K562 (cell line): ENCODE results near the gene VPS26A. TPM values are rescaled to one million over a fixed set of nuclear protein-coding genes. Genes with fewer than 3 reads are reported as not detected.
A peak's percentile ranks its signal among the peaks of the same experiment; 100 is the strongest.

Experiments
- C11orf30 ChIP-seq: fragments of 450-650 bp; IDR thresholded peaks from 2 replicates; pipeline ENCODE4 v1.6.1; 2016; ENCODE audit warnings: low read depth, mild to moderate bottlenecking
- CBFA2T2 ChIP-seq: fragments of 450-650 bp; conservative IDR thresholded peaks from 2 replicates; pipeline ENCODE4 v1.6.1; 2017; ENCODE audit warnings: mild to moderate bottlenecking
- CBX3 ChIP-seq, 2 experiments: IDR thresholded peaks; 1 replicate in 1 of 2; 2 replicates in 1 of 2; pipeline ENCODE4 v1.6.1; 2012; ENCODE audit warnings: inconsistent platforms in 2 of 2, low read length in 2 of 2, borderline replicate concordance in 1 of 2, control low read depth in 1 of 2
- CHD1 ChIP-seq: fragments of 200-600 bp; sonication (generic); IDR thresholded peaks from one replicate; pipeline ENCODE4 v1.6.1; 2012; ENCODE audit warnings: mild to moderate bottlenecking, moderate library complexity, low read length, inconsistent platforms
- CREB3L1 ChIP-seq: fragments of 450-650 bp; IDR thresholded peaks from 2 replicates; pipeline ENCODE4 v1.6.1; 2014; ENCODE audit warnings: low read depth, mild to moderate bottlenecking, moderate library complexity, borderline replicate concordance
- DEAF1 ChIP-seq: fragments of 450-650 bp; formaldehyde crosslinking; IDR thresholded peaks from 2 replicates; pipeline ENCODE4 v1.4.0; 2020; ENCODE audit warnings: mild to moderate bottlenecking, moderate library complexity
- DIDO1 ChIP-seq: fragments of 450-650 bp; IDR thresholded peaks from 2 replicates; pipeline ENCODE4 v1.6.1; 2016; ENCODE audit warnings: low read depth, missing biosample characterization, missing genetic modification characterization
- EP300 ChIP-seq: IDR thresholded peaks from 2 replicates; pipeline ENCODE4 v1.6.1; 2012; ENCODE audit warnings: low read length, improper control_type of control experiment
- ESRRB ChIP-seq: fragments of 250-450 bp; sonication (Bioruptor Pico); IDR thresholded peaks from 2 replicates; pipeline ENCODE4 v1.5.0; 2020; ENCODE audit warnings: mild to moderate bottlenecking, moderate library complexity, borderline replicate concordance
- ETV5 ChIP-seq: sonication (generic); formaldehyde crosslinking; IDR thresholded peaks from 2 replicates; pipeline ENCODE4 v1.4.0; 2020; ENCODE audit warnings: low read depth, mild to moderate bottlenecking, missing genetic modification reagents
- HNRNPK ChIP-seq: fragments of 200-400 bp; formaldehyde crosslinking; IDR thresholded peaks from one replicate; pipeline ENCODE4 v1.6.1; 2018; ENCODE audit warnings: mild to moderate bottlenecking, low read depth, low read length; ENCODE audit not compliant: poor library complexity, severe bottlenecking
- KDM4B ChIP-seq, 2 experiments: fragments of 450-650 bp in 1 of 2; sonication (generic) in 1 of 2; IDR thresholded peaks; 2 replicates each; pipeline ENCODE4 v1.6.1; 2016 to 2017; ENCODE audit warnings: borderline replicate concordance in 2 of 2, antibody characterized with exemption in 1 of 2, low read depth in 1 of 2, mild to moderate bottlenecking in 1 of 2
- KDM5B ChIP-seq: fragments of 200-600 bp; sonication (generic); IDR thresholded peaks from 2 replicates; pipeline ENCODE4 v1.6.1; 2012; ENCODE audit warnings: low read depth, mild to moderate bottlenecking, moderate library complexity, low read length, control low read depth, inconsistent platforms; ENCODE audit not compliant: insufficient replicate concordance
- L3MBTL2 ChIP-seq: fragments of 450-650 bp; IDR thresholded peaks from 2 replicates; pipeline ENCODE4 v1.6.1; 2016; ENCODE audit warnings: mild to moderate bottlenecking, moderate library complexity
- NFE2 ChIP-seq: IDR thresholded peaks from 2 replicates; pipeline ENCODE4 v1.6.1; 2014; ENCODE audit warnings: antibody characterized with exemption, low read depth
- SMARCE1 ChIP-seq: fragments of 450-650 bp; IDR thresholded peaks from 2 replicates; pipeline ENCODE4 v1.7.1; 2016; ENCODE audit warnings: mild to moderate bottlenecking
- SP1 ChIP-seq: sonication (generic); formaldehyde crosslinking; IDR thresholded peaks from 2 replicates; pipeline ENCODE4 v1.8.1; 2022; ENCODE audit warnings: mild to moderate bottlenecking, missing genetic modification reagents
- TCF3 ChIP-seq: sonication (generic); formaldehyde crosslinking; IDR thresholded peaks from 2 replicates; pipeline ENCODE4 v1.4.0; 2020; ENCODE audit warnings: mild to moderate bottlenecking, missing genetic modification reagents
- ZBTB17 ChIP-seq: fragments of 450-650 bp; formaldehyde crosslinking; IDR thresholded peaks from 2 replicates; pipeline ENCODE4 v1.4.0; 2020; ENCODE audit warnings: mild to moderate bottlenecking
- ZNF76 ChIP-seq: fragments of 250-450 bp; sonication (Bioruptor Pico); IDR thresholded peaks from 2 replicates; pipeline ENCODE4 v1.4.0; 2020; ENCODE audit warnings: mild to moderate bottlenecking, moderate library complexity, borderline replicate concordance
- polyA plus RNA-seq, 8 experiments: library from polyadenylated mRNA; depleted of rRNA in 4 of 8; stranded (reverse) in 5 of 8; unstranded in 3 of 8; fragments of >200 nt; fragmentation: Nextera tagmentation in 2 of 8; fragmentation: Illumina TruSeq in 1 of 8; extraction: Ambion mirVana in 2 of 8; extraction: Trizol in 1 of 8; gene quantifications; 2 replicates each; pipeline versions ENCODE4 v1.2.1 to v1.2.3, GENCODE V29; 2011 to 2014; ENCODE audit warnings: inconsistent platforms in 1 of 8, missing spikeins in 1 of 8
- total RNA-seq, 7 experiments: library from RNA; depleted of rRNA in 6 of 7; stranded (reverse); fragments of >200 nt in 6 of 7; fragmentation: Illumina TruSeq in 2 of 7; extraction: Trizol in 2 of 7; gene quantifications; 2 replicates each; pipeline versions ENCODE4 v1.2.1 to v1.2.3, GENCODE V29; 2011 to 2021; ENCODE audit warnings: low replicate concordance in 1 of 7
- TF ChIP-seq, protein P1 (sequence below): fragments of 250-450 bp; sonication (Bioruptor Pico); IDR thresholded peaks from 2 replicates; pipeline ENCODE4 v1.9.0; 2021; ENCODE audit warnings: mild to moderate bottlenecking
- TF ChIP-seq, protein P2 (sequence below): sonication (generic); formaldehyde crosslinking; IDR thresholded peaks from 2 replicates; pipeline ENCODE4 v1.8.0; 2022; ENCODE audit warnings: missing genetic modification reagents, mild to moderate bottlenecking, moderate library complexity, borderline replicate concordance

The VPS26A gene
- total and polyA plus RNA-seq, 9 of the 15 experiments (the other 6 are each of a cell fraction or from before 2014, with no cell fraction given): 47.1 to 137 (median 69.3) TPM

DNA sequence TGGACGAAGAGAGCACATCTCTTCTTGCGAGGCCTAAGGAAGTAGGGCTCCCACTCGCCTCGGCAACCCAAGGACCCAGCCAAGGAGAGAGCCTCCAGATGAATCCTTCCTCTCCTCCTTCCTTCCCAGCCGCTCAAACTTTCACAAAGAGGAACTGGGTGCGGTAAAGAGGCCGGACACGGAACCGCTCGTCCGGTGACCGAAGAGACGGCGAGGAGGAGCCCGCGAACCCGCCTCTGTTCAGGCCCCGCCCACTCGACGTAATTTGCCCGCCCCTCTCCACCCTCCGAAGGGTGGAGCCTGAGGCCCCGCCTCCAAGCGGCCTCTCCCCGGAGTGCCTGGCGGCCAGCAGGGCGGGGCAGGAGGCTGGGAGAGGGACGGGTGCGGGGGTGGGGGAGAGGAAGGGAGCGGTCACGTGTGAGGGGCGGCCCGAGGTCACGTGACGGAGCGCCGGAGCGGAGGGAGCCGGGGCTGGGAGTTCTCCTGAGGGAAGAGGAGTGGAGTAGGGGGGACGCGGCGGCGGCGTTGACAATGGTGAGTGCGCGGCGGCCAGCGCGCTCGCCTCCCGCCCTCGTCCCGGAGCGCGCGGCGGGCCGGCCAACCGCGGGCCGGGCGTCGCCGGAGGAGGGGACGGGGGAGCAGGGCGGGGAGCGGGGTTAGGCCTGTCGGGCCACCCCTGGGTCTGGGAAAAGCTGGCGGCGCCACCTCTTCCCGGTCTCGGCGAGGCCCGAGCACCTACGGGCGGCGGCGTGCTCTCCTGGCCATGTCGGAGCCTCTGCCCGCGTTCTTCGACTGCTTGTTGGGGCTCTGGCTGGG lies at the start of gene VPS26A (continued):
- TF ChIP-seq C11orf30 (peak; percentile 75), ZNF76 (no peak), CHD1 (peak; percentile 34), TCF3 (CRISPR knock-in tag) (peak; percentile 6; the same call in 1 of the 2 replicates), CBX3 (IDR thresholded peaks at IDR 0.05; ENCODE audit: borderline replicate concordance in 1 of 2, low read length in 2 of 2) (0 out of 3 replicates have a peak, but pooled peaks of 1 of the 2 experiments have one; percentile 7), CREB3L1 (0 out of 2 replicates have a peak, but pooled peaks have one; percentile 12), SP1 (CRISPR knock-in tag) (peak; percentile 96), L3MBTL2 (peak; percentile 22; the same call in 1 of the 2 replicates), DEAF1 (CRISPR knock-in tag) (peak; percentile 76), HNRNPK (no peak), ZBTB17 (CRISPR knock-in tag) (peak; percentile 76), NFE2 (no peak), EP300 (0 out of 2 replicates have a peak, but pooled peaks have one; percentile 19), CBFA2T2 (peak; percentile 99), KDM4B (IDR thresholded peaks at IDR 0.05; ENCODE audit: borderline replicate concordance in 2 of 2, low read depth in 1 of 2) (peak in 1 of 2 experiments; percentile 81; a peak in 2 of 4 replicates), DIDO1 (tag) (0 out of 2 replicates have a peak, but pooled peaks have one; percentile 34), SMARCE1 (peak; percentile 58; the same call in 1 of the 2 replicates), KDM5B (peak; percentile 97), ETV5 (peak; percentile 63), ESRRB (CRISPR knock-in tag) (no peak)
- TF ChIP-seq, protein P1, sequence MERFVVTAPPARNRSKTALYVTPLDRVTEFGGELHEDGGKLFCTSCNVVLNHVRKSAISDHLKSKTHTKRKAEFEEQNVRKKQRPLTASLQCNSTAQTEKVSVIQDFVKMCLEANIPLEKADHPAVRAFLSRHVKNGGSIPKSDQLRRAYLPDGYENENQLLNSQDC (CRISPR knock-in tag): peak; percentile 22; the same call in 1 of the 2 replicates
- TF ChIP-seq, protein P2, sequence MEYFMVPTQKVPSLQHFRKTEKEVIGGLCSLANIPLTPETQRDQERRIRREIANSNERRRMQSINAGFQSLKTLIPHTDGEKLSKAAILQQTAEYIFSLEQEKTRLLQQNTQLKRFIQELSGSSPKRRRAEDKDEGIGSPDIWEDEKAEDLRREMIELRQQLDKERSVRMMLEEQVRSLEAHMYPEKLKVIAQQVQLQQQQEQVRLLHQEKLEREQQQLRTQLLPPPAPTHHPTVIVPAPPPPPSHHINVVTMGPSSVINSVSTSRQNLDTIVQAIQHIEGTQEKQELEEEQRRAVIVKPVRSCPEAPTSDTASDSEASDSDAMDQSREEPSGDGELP: peak; percentile 79; the same call in 1 of the 2 replicates
